HepG2 (cell line): ENCODE measurements around the gene KRT82. TPM values are rescaled to one million over a fixed set of nuclear protein-coding genes. Genes with fewer than 3 reads are reported as not detected.

Experiments
- ATAC-seq: fragments of 200-7000 bp; cut with Tn5 transposase; 3 replicates; pipeline ENCODE4 v1.9.1; 2020; ENCODE audit warnings: mild to moderate bottlenecking, moderate library complexity
- BruUV-seq: library from RNA; stranded (reverse); fragments of 400-500 nt; replicated peaks from 2 replicates; lab custom pipeline; 2021; lab: Mats Ljungman, UMichigan
- CTCF ChIA-PET: fragments of 300-600 bp; formaldehyde crosslinking; extraction: SDS; loops from one replicate; lab custom pipeline; 2021; ENCODE audit warnings: low total read pairs, inconsistent platforms, low intra/inter-chr PET ratio; lab: Yijun Ruan, JAX
- POLR2A ChIA-PET: fragments of 350-600 bp; sonication (Branson Sonifier 250); formaldehyde crosslinking; loops from one replicate; lab custom pipeline; 2020; ENCODE audit warnings: antibody characterized with exemption, inconsistent platforms; lab: Yijun Ruan, JAX
- DNase-seq: peaks from one replicate; pipeline ENCODE4 v3.0.0-alpha.2; 2015; ENCODE audit warnings: low spot score
- FAIRE-seq: peaks from 3 replicates; lab custom pipeline; 2011; peaks lifted over from hg19 to GRCh38; lab: Jason Lieb, UNC
- H2AFZ ChIP-seq: one replicate; pipeline ENCODE4 v1.6.1; 2011; ENCODE audit warnings: low read length, inconsistent platforms
- H3K27ac ChIP-seq: fragments of 300-600 bp; 3 replicates; pipeline ENCODE4 v1.8.0; 2011; ENCODE audit warnings: mixed run types, mild to moderate bottlenecking, mixed read lengths, low read length, inconsistent platforms; ENCODE audit not compliant: insufficient read depth; ENCODE audit errors: extremely low read length
- H3K27me3 ChIP-seq, 2 experiments: fragments of 200-600 bp in 1 of 2; 2 replicates in 1 of 2; 3 replicates in 1 of 2; pipeline versions ENCODE4 v1.6.0 to v1.8.0; 2011; ENCODE audit warnings: low read length in 2 of 2, mild to moderate bottlenecking in 2 of 2, moderate library complexity in 2 of 2, inconsistent platforms in 1 of 2; ENCODE audit not compliant: insufficient read depth in 2 of 2, control insufficient read depth in 1 of 2
- H3K36me3 ChIP-seq, 2 experiments: fragments of 200-600 bp in 1 of 2; replicated peaks in 1 of 2; 2 replicates in 1 of 2; 3 replicates in 1 of 2; pipeline versions ENCODE4 v1.5.1 to v1.8.0; 2011; ENCODE audit warnings: low read length in 2 of 2, inconsistent platforms in 1 of 2; ENCODE audit not compliant: insufficient read depth in 2 of 2, control insufficient read depth in 1 of 2
- H3K4me1 ChIP-seq: 2 replicates; pipeline ENCODE4 v1.5.1; 2012; ENCODE audit warnings: low read length, inconsistent platforms; ENCODE audit not compliant: insufficient read depth
- H3K4me2 ChIP-seq: 2 replicates; pipeline ENCODE4 v1.6.0; 2011; ENCODE audit warnings: low read depth, low read length, inconsistent platforms
- H3K4me3 ChIP-seq, 3 experiments: fragments of 200-600 bp in 1 of 3; sonication (generic), shearing (Covaris generic) in 1 of 3; replicated peaks in 1 of 3; 2 replicates each; pipeline ENCODE4 v1.5.1; 2011 to 2016; ENCODE audit warnings: low read length in 3 of 3, inconsistent platforms in 2 of 3, low read depth in 2 of 3, mild to moderate bottlenecking in 2 of 3, control low read depth in 1 of 3, mixed read lengths in 1 of 3; ENCODE audit not compliant: insufficient read depth in 1 of 3
- H3K79me2 ChIP-seq: one replicate; pipeline ENCODE4 v1.6.1; 2011; ENCODE audit warnings: low read length, inconsistent platforms; ENCODE audit not compliant: insufficient read depth
- H3K9ac ChIP-seq: 2 replicates; pipeline ENCODE4 v1.6.0; 2011; ENCODE audit warnings: mild to moderate bottlenecking, low read depth, low read length, inconsistent platforms; ENCODE audit not compliant: insufficient read depth
- H3K9me3 ChIP-seq: 2 replicates; pipeline ENCODE4 v1.5.1; 2012; ENCODE audit warnings: mild to moderate bottlenecking, low read length
- H4K20me1 ChIP-seq: 2 replicates; pipeline ENCODE4 v1.6.0; 2011; ENCODE audit warnings: inconsistent platforms, mild to moderate bottlenecking, low read length, moderate library complexity; ENCODE audit not compliant: insufficient read depth
- ARHGAP35 ChIP-seq: sonication (generic); formaldehyde crosslinking; IDR thresholded peaks from 2 replicates; pipeline ENCODE4 v1.9.0; 2022; ENCODE audit warnings: mild to moderate bottlenecking, inconsistent platforms, moderate library complexity, missing genetic modification reagents, borderline replicate concordance
- DNMT3B ChIP-seq: conservative IDR thresholded peaks from 2 replicates; pipeline ENCODE4 v1.6.1; 2016; ENCODE audit warnings: missing biosample characterization, control low read depth
- ELF4 ChIP-seq: sonication (generic); formaldehyde crosslinking; IDR thresholded peaks from 2 replicates; pipeline ENCODE4 v1.5.0; 2020; ENCODE audit warnings: missing genetic modification reagents, mild to moderate bottlenecking, moderate library complexity, borderline replicate concordance
- HIVEP1 ChIP-seq: sonication (generic); formaldehyde crosslinking; IDR thresholded peaks from 2 replicates; pipeline ENCODE4 v1.4.0; 2020; ENCODE audit warnings: mild to moderate bottlenecking, missing genetic modification reagents
- KDM5B ChIP-seq: sonication (generic); formaldehyde crosslinking; IDR thresholded peaks from 2 replicates; pipeline ENCODE4 v1.4.0; 2020; ENCODE audit warnings: missing genetic modification reagents, mild to moderate bottlenecking, borderline replicate concordance
- PHF8 ChIP-seq: sonication (generic); formaldehyde crosslinking; IDR thresholded peaks from 2 replicates; pipeline ENCODE4 v1.5.0; 2020; ENCODE audit warnings: missing genetic modification reagents
- SKI ChIP-seq: fragments of 450-650 bp; IDR thresholded peaks from one replicate; pipeline ENCODE4 v1.6.1; 2018; ENCODE audit warnings: mild to moderate bottlenecking; ENCODE audit not compliant: partially characterized antibody
- SMAD3 ChIP-seq: sonication (generic); formaldehyde crosslinking; IDR thresholded peaks from 2 replicates; pipeline ENCODE4 v1.4.0; 2020; ENCODE audit warnings: missing genetic modification reagents
- SNAI1 ChIP-seq: sonication (generic); formaldehyde crosslinking; IDR thresholded peaks from 2 replicates; pipeline ENCODE4 v1.5.0; 2020; ENCODE audit warnings: mild to moderate bottlenecking, missing genetic modification reagents, borderline replicate concordance
- TEAD3 ChIP-seq: optimal IDR thresholded peaks from 2 replicates; pipeline ENCODE3; 2016; ENCODE audit warnings: borderline replicate concordance
- YEATS2 ChIP-seq: sonication (generic); formaldehyde crosslinking; IDR thresholded peaks from 2 replicates; pipeline ENCODE4 v1.4.0; 2020; ENCODE audit warnings: missing genetic modification reagents, borderline replicate concordance
- ZFY ChIP-seq: sonication (generic); formaldehyde crosslinking; IDR thresholded peaks from 2 replicates; pipeline ENCODE4 v1.4.0; 2020; ENCODE audit warnings: missing genetic modification reagents
- ZNF121 ChIP-seq: sonication (generic); formaldehyde crosslinking; IDR thresholded peaks from 2 replicates; pipeline ENCODE4 v1.5.0; 2020; ENCODE audit warnings: mild to moderate bottlenecking, missing genetic modification reagents
- ZNF367 ChIP-seq: sonication (generic); formaldehyde crosslinking; IDR thresholded peaks from 2 replicates; pipeline ENCODE4 v1.4.0; 2020; ENCODE audit warnings: missing genetic modification reagents, borderline replicate concordance
- ZNF782 ChIP-seq: sonication (generic); formaldehyde crosslinking; IDR thresholded peaks from 2 replicates; pipeline ENCODE4 v1.4.0; 2020; ENCODE audit warnings: missing genetic modification reagents, mild to moderate bottlenecking, borderline replicate concordance
- whole genome bisulfite sequencing: methylation state at CpG from one replicate; pipeline ENCODE4 v1.1.6; 2017; ENCODE audit warnings: low lambda C conversion rate; 5-methylcytosine and 5-hydroxymethylcytosine counted together
- in situ Hi-C: cut with HindIII; loops from 2 replicates; pipeline ENCODE4 v1.10.0; 2017; ENCODE audit warnings: low pct_unique_long_range_greater_than_20kb; ENCODE audit not compliant: extremely low pct_ligation_motif_present
- intact Hi-C: fragments of 100-400 bp; cut with micrococcal nuclease; formaldehyde crosslinking; loops from one replicate; pipeline ENCODE4 v1.10.0; 2022; ENCODE audit not compliant: unreplicated experiment
- polyA plus RNA-seq, 8 experiments: library from polyadenylated mRNA; depleted of rRNA in 3 of 8; stranded (reverse) in 7 of 8; unstranded in 1 of 8; fragments of >200 nt; fragmentation: Illumina TruSeq in 4 of 8; extraction: Trizol in 4 of 8; gene quantifications; 2 replicates each; pipeline versions ENCODE4 v1.2.1 to v1.2.3, GENCODE V29; 2011 to 2016; ENCODE audit warnings: low read depth in 4 of 8, missing spikeins in 1 of 8, mixed read lengths in 1 of 8; ENCODE audit not compliant: insufficient read depth in 1 of 8
- total RNA-seq, 5 experiments: library from RNA; depleted of rRNA; stranded (reverse); fragments of >200 nt; fragmentation: Illumina TruSeq; extraction: Trizol; gene quantifications; 2 replicates each; pipeline ENCODE4 v1.2.3, GENCODE V29; 2016; ENCODE audit warnings: low read depth in 1 of 5
- TF ChIP-seq, protein P1 (sequence below): sonication (generic); formaldehyde crosslinking; IDR thresholded peaks from 2 replicates; pipeline ENCODE4 v1.4.0; 2020; ENCODE audit warnings: missing genetic modification reagents

The KRT82 gene
- total and polyA plus RNA-seq, 2 of the 13 experiments (the other 11 are each of a cell fraction or from before 2014, with no cell fraction given): not detected

DNA sequence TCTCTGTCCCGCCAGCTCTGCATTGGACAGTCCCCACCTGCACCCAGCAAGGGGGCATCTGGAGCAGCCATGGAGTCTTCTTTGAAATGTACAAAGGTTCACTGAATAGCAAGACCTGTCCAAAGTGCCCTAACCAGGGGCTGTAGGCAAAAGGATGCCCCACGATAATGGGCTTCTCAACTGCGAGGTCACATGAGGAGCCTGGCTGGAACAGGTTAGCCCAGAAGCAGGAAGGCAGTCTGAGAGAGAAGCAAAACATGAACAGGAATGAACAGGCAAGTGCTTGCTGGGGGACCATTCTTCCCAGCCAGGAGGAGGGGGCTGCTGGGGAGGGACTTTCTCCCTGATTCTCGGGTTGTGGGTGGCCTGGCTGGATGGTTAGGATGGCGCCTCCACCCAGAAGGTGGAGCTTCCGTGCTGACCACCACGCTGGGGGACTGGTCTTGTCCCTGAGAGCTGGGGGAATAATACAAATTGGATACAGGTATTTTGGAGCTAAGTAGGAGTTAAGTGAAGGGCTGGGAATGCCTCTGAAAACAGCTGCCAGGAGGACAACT lies 46.0 kb downstream of the KRT82 start (continued):
- TF ChIP-seq, protein P1, sequence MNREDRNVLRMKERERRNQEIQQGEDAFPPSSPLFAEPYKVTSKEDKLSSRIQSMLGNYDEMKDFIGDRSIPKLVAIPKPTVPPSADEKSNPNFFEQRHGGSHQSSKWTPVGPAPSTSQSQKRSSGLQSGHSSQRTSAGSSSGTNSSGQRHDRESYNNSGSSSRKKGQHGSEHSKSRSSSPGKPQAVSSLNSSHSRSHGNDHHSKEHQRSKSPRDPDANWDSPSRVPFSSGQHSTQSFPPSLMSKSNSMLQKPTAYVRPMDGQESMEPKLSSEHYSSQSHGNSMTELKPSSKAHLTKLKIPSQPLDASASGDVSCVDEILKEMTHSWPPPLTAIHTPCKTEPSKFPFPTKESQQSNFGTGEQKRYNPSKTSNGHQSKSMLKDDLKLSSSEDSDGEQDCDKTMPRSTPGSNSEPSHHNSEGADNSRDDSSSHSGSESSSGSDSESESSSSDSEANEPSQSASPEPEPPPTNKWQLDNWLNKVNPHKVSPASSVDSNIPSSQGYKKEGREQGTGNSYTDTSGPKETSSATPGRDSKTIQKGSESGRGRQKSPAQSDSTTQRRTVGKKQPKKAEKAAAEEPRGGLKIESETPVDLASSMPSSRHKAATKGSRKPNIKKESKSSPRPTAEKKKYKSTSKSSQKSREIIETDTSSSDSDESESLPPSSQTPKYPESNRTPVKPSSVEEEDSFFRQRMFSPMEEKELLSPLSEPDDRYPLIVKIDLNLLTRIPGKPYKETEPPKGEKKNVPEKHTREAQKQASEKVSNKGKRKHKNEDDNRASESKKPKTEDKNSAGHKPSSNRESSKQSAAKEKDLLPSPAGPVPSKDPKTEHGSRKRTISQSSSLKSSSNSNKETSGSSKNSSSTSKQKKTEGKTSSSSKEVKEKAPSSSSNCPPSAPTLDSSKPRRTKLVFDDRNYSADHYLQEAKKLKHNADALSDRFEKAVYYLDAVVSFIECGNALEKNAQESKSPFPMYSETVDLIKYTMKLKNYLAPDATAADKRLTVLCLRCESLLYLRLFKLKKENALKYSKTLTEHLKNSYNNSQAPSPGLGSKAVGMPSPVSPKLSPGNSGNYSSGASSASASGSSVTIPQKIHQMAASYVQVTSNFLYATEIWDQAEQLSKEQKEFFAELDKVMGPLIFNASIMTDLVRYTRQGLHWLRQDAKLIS: no peak
- no peak for TF ChIP-seq ZNF782
- TF ChIP-seq SMAD3 (CRISPR knock-in tag): no peak
- TF ChIP-seq YEATS2: no peak
- TF ChIP-seq ZNF367 (CRISPR knock-in tag): no peak
- TF ChIP-seq TEAD3 (CRISPR knock-in tag): no peak
- TF ChIP-seq SNAI1 (CRISPR knock-in tag): no peak
- TF ChIP-seq ZFY: no peak

- FAIRE-seq (no peak), ATAC-seq (no peak), DNase-seq (no peak)
- no peak overlapping the region for H3K27ac ChIP-seq
- H3K36me3 ChIP-seq: no peaks in the 10 kb centered on the region
- peaks cover 0 to 11% of the 10 kb centered on the region in 2 experiments; a peak in 1 of 5 replicates for H3K27me3 ChIP-seq
- in situ Hi-C loops: no loop called here
- no peak overlapping the region for H3K4me3 ChIP-seq
- CTCF ChIA-PET: no interaction called here
- no peak overlapping the region for H2AFZ ChIP-seq
- 16% methylated on average over 4 of the region's 5 CpGs for WGBS
- H3K9me3 ChIP-seq: no peaks in the 10 kb centered on the region
- TF ChIP-seq ZNF121 (CRISPR knock-in tag) (no peak), SKI (no peak), KDM5B (CRISPR knock-in tag) (no peak), DNMT3B (no peak), ELF4 (no peak), ARHGAP35 (CRISPR knock-in tag) (no peak), PHF8 (CRISPR knock-in tag) (no peak), HIVEP1 (CRISPR knock-in tag) (no peak)
- TF ChIP-seq, protein P1: no peak
- TF ChIP-seq, all 625 proteins: peak for 0
- POLR2A ChIA-PET: no interaction called here
- Histone ChIP-seq H4K20me1 (no peaks in the 10 kb centered on the region), H3K4me1 (peaks cover 5% of the 10 kb centered on the region; the same call in 1 of the 2 replicates), H3K9ac (no peak overlapping the region), H3K79me2 (no peaks in the 10 kb centered on the region), H3K4me2 (no peak overlapping the region)
- BruUV-seq: no TSS peak
- intact Hi-C loops: no loop called here
These were observed 46.5 kb downstream of the KRT82 start for GRCh38 chr12:52359621-52360061.
